Measurements from ENCODE around the gene ARHGEF19. TPM values are rescaled to one million over a fixed set of nuclear protein-coding genes. Genes with fewer than 3 reads are reported as not detected.

The ARHGEF19 gene
- total and polyA plus RNA-seq, 9 of the 15 experiments (the other 6 are each of a cell fraction or from before 2014, with no cell fraction given) = 0.73 to 21.0 (median 5.2) TPM

- peak; percentile 51 for TF ChIP-seq ZNF449 (CRISPR knock-in tag; IDR thresholded peaks at IDR 0.05)
- no peak for TF ChIP-seq POLR3G (IDR thresholded peaks at IDR 0.05; ENCODE audit: extremely low read depth, insufficient read length, insufficient replicate concordance)
- TF ChIP-seq ZNF263 (CRISPR knock-in tag; IDR thresholded peaks at IDR 0.05; ENCODE audit: borderline replicate concordance) = no peak
- TF ChIP-seq ILF3 (IDR thresholded peaks at IDR 0.05; ENCODE audit: borderline replicate concordance) = no peak
- no peak for TF ChIP-seq TRIM28 (IDR thresholded peaks at IDR 0.05)
- no peak for TF ChIP-seq ZNF77 (CRISPR knock-in tag; IDR thresholded peaks at IDR 0.05)
- TF ChIP-seq BCL6 (CRISPR knock-in tag; IDR thresholded peaks at IDR 0.05) = 0 out of 2 replicates have a peak, but pooled peaks have one; percentile 52
- no peak for TF ChIP-seq KLF1 (tag; IDR thresholded peaks at IDR 0.05)
- TF ChIP-seq ZNF175 (CRISPR knock-in tag; IDR thresholded peaks at IDR 0.05; ENCODE audit: low read depth) = no peak
- no peak for TF ChIP-seq ETV5 (CRISPR knock-in tag; IDR thresholded peaks at IDR 0.05; ENCODE audit: low read depth)
- no peak for TF ChIP-seq ATF4 (CRISPR knock-in tag; IDR thresholded peaks at IDR 0.05)
- TF ChIP-seq XRCC5 (IDR thresholded peaks at IDR 0.05; ENCODE audit: low read depth, low read length) = no peak
- no peak for TF ChIP-seq NBN (IDR thresholded peaks at IDR 0.05; ENCODE audit: low read depth)
- TF ChIP-seq ZNF445 (CRISPR knock-in tag; IDR thresholded peaks at IDR 0.05; ENCODE audit: low read depth) = no peak
Observed at GRCh38 chr1:16248007-16248436, 35.6 kb upstream of the ARHGEF19 start (continued).

All from K562 (cell line).